Activated T-cell treated with anti-CD3 and anti-CD28 coated beads, Interleukin-2, amount 50 U/mL, for 24 hours (primary cell): Measurements from ENCODE around the gene CYTH2.
A peak's percentile ranks its signal among the peaks of the same experiment; 100 is the strongest.

Source experiments
- DNase-seq: peaks from one replicate; pipeline ENCODE4 v3.0.0-alpha.2; 2020
- H3K27ac Mint-ChIP-seq: 2 replicates; pipeline ENCODE4 v1.8.0; 2020; ENCODE audit warnings: mild to moderate bottlenecking, mixed read lengths
- H3K27me3 Mint-ChIP-seq: 2 replicates; pipeline ENCODE4 v1.8.0; 2020; ENCODE audit warnings: mixed read lengths
- H3K36me3 Mint-ChIP-seq: 2 replicates; pipeline ENCODE4 v1.8.0; 2020; ENCODE audit warnings: low read depth, mixed read lengths
- H3K4me1 Mint-ChIP-seq: 2 replicates; pipeline ENCODE4 v1.8.0; 2020; ENCODE audit warnings: low read depth, mixed read lengths
- H3K4me3 Mint-ChIP-seq: 2 replicates; pipeline ENCODE4 v1.8.0; 2020; ENCODE audit warnings: mild to moderate bottlenecking, moderate library complexity, mixed read lengths
- H3K9me3 Mint-ChIP-seq: 2 replicates; pipeline ENCODE4 v1.8.0; 2020; ENCODE audit warnings: mixed read lengths

Gene CYTH2

GRCh38 chr19:48469289-48469881 is at the start of gene CYTH2:
TSS of gene CYTH2 (plus strand) at chr19:48469369. CDS start at chr19:48469508, 139 bp downstream.
- DNase-seq, result peak; percentile 84
- Mint-ChIP-seq H3K9me3 (no peaks in the 10 kb centered on the region), H3K27me3 (no peaks in the 10 kb centered on the region), H3K4me3 (peak within 1 kb of the TSS; percentile 83), H3K4me1 (peaks cover 27% of the 10 kb centered on the region), H3K27ac (peak within 1 kb of the TSS; percentile 93), H3K36me3 (peaks cover 44% of the 10 kb centered on the region)

GRCh38 chr19:48421548-48421947 is 47.6 kb upstream of the CYTH2 start:
- Mint-ChIP-seq H3K9me3 (no peaks in the 10 kb centered on the region), H3K36me3 (no peaks in the 10 kb centered on the region), H3K4me1 (peaks cover 19% of the 10 kb centered on the region), H3K27me3 (peaks cover 8% of the 10 kb centered on the region), H3K4me3 (no peak overlapping the region), H3K27ac (no peak overlapping the region)
- no peak for DNase-seq

GRCh38 chr19:48424694-48425219 is 44.4 kb upstream of the CYTH2 start:
- no peak overlapping the region for H3K27ac Mint-ChIP-seq
- H3K9me3 Mint-ChIP-seq, result no peaks in the 10 kb centered on the region
- H3K36me3 Mint-ChIP-seq, result no peaks in the 10 kb centered on the region
- no peaks in the 10 kb centered on the region for H3K27me3 Mint-ChIP-seq
- peaks cover 5% of the 10 kb centered on the region for H3K4me1 Mint-ChIP-seq
- no peak overlapping the region for H3K4me3 Mint-ChIP-seq
- DNase-seq, result no peak

GRCh38 chr19:48428670-48429069 is 40.5 kb upstream of the CYTH2 start:
- H3K27ac Mint-ChIP-seq, result no peak overlapping the region
- H3K27me3 Mint-ChIP-seq, result no peaks in the 10 kb centered on the region
- peaks cover 5% of the 10 kb centered on the region for H3K4me1 Mint-ChIP-seq
- H3K36me3 Mint-ChIP-seq, result no peaks in the 10 kb centered on the region
- DNase-seq, result no peak
- H3K9me3 Mint-ChIP-seq, result no peaks in the 10 kb centered on the region
- no peak overlapping the region for H3K4me3 Mint-ChIP-seq

- Mint-ChIP-seq H3K36me3 (no peaks in the 10 kb centered on the region), H3K4me1 (no peaks in the 10 kb centered on the region), H3K27me3 (peaks cover 23% of the 10 kb centered on the region), H3K9me3 (no peaks in the 10 kb centered on the region), H3K27ac (no peak overlapping the region), H3K4me3 (no peak overlapping the region)
- DNase-seq, result no peak
These were observed 35.8 kb upstream of the CYTH2 start for GRCh38 chr19:48433337-48433736.

- no peaks in the 10 kb centered on the region for H3K36me3 Mint-ChIP-seq
- no peak overlapping the region for H3K4me3 Mint-ChIP-seq
- H3K4me1 Mint-ChIP-seq, result no peaks in the 10 kb centered on the region
- no peaks in the 10 kb centered on the region for H3K9me3 Mint-ChIP-seq
- H3K27me3 Mint-ChIP-seq, result peaks cover 30% of the 10 kb centered on the region
- no peak for DNase-seq
- H3K27ac Mint-ChIP-seq, result no peak overlapping the region
These were observed 32.6 kb upstream of the CYTH2 start for GRCh38 chr19:48436586-48436985.

- peaks cover 12% of the 10 kb centered on the region for H3K36me3 Mint-ChIP-seq
- DNase-seq, result no peak
- no peak overlapping the region for H3K27ac Mint-ChIP-seq
- no peaks in the 10 kb centered on the region for H3K9me3 Mint-ChIP-seq
- H3K27me3 Mint-ChIP-seq, result peaks cover 41% of the 10 kb centered on the region
- no peak overlapping the region for H3K4me3 Mint-ChIP-seq
- H3K4me1 Mint-ChIP-seq, result peaks cover 16% of the 10 kb centered on the region
These were observed 27.7 kb upstream of the CYTH2 start for GRCh38 chr19:48441360-48442050.

- Mint-ChIP-seq H3K27ac (no peak overlapping the region), H3K9me3 (no peaks in the 10 kb centered on the region), H3K4me1 (peaks cover 20% of the 10 kb centered on the region), H3K4me3 (peak overlapping the region; percentile 16), H3K36me3 (peaks cover 19% of the 10 kb centered on the region), H3K27me3 (peaks cover 34% of the 10 kb centered on the region)
- DNase-seq, result no peak
These were observed 26.8 kb upstream of the CYTH2 start for GRCh38 chr19:48442116-48443035.

GRCh38 chr19:48443256-48443655 is 25.9 kb upstream of the CYTH2 start:
- H3K27me3 Mint-ChIP-seq, result peaks cover 27% of the 10 kb centered on the region
- H3K4me3 Mint-ChIP-seq, result no peak overlapping the region
- H3K36me3 Mint-ChIP-seq, result peaks cover 28% of the 10 kb centered on the region
- peaks cover 29% of the 10 kb centered on the region for H3K4me1 Mint-ChIP-seq
- no peak overlapping the region for H3K27ac Mint-ChIP-seq
- H3K9me3 Mint-ChIP-seq, result no peaks in the 10 kb centered on the region
- DNase-seq, result no peak

- Mint-ChIP-seq H3K36me3 (peaks cover 32% of the 10 kb centered on the region), H3K4me3 (no peak overlapping the region), H3K9me3 (no peaks in the 10 kb centered on the region), H3K27me3 (peaks cover 27% of the 10 kb centered on the region), H3K27ac (no peak overlapping the region), H3K4me1 (peaks cover 33% of the 10 kb centered on the region)
- no peak for DNase-seq
These were observed 25.4 kb upstream of the CYTH2 start for GRCh38 chr19:48443731-48444128.

GRCh38 chr19:48444129-48444935 is 24.8 kb upstream of the CYTH2 start:
- Mint-ChIP-seq H3K4me3 (peak overlapping the region; percentile 93), H3K36me3 (peaks cover 38% of the 10 kb centered on the region), H3K9me3 (no peaks in the 10 kb centered on the region), H3K27ac (peak overlapping the region; percentile 96), H3K4me1 (peaks cover 37% of the 10 kb centered on the region), H3K27me3 (peaks cover 25% of the 10 kb centered on the region)
- DNase-seq, result no peak

- Mint-ChIP-seq H3K9me3 (no peaks in the 10 kb centered on the region), H3K36me3 (peaks cover 43% of the 10 kb centered on the region), H3K27me3 (peaks cover 24% of the 10 kb centered on the region), H3K27ac (peak overlapping the region; percentile 96), H3K4me3 (peak overlapping the region; percentile 93), H3K4me1 (peaks cover 39% of the 10 kb centered on the region)
- no peak for DNase-seq
These were observed 24.3 kb upstream of the CYTH2 start for GRCh38 chr19:48444936-48445200.

GRCh38 chr19:48445256-48445605 is 23.9 kb upstream of the CYTH2 start:
- H3K27me3 Mint-ChIP-seq, result peaks cover 24% of the 10 kb centered on the region
- H3K4me1 Mint-ChIP-seq, result peaks cover 39% of the 10 kb centered on the region
- peak overlapping the region; percentile 93 for H3K4me3 Mint-ChIP-seq
- H3K9me3 Mint-ChIP-seq, result no peaks in the 10 kb centered on the region
- peak overlapping the region; percentile 96 for H3K27ac Mint-ChIP-seq
- DNase-seq, result peak; percentile 43
- peaks cover 46% of the 10 kb centered on the region for H3K36me3 Mint-ChIP-seq
